ENCODE results near the gene GPR82.
"Not testable (repeated sequence)": the region's sequence is repeated elsewhere in the genome, so short reads cannot be mapped to it uniquely, and the experiment has no call there.

The GPR82 gene

DNA sequence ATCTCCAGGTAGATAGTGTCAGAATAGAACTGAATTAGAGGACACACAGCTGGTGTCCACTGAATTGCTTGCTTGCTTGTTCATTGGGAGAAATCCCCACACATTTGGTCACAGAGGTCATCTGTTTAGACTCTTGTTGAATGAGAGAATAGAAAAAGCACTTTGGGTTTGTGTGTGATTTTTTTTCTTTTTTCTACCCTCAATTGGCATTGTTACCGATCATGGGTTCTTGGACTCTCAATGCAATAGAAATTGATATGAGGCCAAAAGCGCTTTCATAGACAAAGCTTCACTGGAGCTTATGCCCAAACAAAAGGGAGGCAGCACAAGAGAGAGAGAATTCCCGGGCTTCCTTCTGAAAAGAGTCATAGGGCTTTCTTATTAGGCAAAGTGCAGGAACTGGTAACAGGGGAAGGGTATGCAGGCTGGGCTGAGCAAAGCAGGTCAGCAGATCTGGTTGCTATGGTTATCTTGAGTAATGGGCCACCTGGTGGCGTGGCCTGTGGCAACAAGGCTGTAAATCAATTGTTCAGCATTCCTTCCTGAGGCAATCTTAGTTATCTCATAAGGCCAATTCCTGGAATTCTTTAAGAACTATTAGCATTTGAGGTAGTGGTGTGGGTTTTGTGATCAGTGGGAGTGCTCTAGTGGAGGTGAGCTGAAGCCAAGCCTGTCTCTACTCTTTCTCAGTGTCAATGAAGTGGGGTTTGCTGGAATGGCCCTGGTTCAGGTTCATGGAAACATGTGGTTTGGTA lies 5.3 kb upstream of the GPR82 start:
- DNase-seq (ENCODE audit: low spot score): no peak

DNA sequence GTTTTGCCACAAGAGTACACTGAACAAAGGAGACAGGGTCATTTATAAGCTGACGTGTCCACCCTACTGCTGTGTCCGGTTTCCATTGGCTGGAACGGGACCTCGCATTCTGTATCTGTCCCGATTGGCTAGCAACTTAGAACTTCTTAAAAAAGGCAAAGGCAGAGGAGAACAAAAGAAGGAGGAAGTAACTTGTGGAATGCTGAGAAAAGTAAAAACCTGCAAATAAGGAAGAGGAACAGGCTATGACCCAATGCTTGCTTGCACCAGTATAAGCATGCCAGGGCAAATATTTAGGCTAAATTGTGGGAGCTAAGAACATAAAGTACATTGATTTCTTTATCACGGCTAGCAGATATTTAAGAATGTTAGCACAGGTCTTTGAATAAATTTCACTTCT lies 4.4 kb upstream of the GPR82 start:
- not testable (repeated sequence) for DNase-seq (ENCODE audit: low spot score)

DNA sequence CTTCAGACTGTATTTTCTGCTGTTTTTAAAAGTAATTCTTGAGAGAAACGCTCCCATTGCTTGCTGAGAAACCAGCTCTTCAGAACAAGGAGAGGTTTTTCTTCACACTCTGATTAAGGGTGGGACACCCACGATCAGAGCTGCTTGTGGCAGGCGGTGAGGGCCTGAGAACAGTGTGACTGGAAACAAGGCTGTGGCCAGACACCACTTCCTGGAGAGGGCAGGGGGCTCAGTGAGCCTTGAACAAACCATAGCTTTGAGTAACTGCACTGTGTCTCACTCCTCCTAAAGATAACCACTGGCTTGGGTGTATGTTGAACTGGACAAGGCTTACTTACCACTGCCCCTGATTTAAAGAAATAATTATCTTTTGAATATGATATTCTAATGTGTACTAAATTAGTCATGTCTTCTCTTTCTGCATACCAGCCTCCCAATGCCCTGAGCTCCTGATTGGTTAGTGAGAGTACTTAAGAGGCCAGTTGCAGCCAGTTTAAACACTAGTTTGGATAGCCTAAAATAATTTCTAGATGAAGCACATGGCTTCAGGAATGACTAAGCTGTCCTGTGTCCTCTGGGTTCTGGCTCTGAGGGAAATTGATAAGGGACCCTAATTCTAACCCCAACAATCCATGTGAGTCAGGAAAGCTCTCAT lies 3.7 kb upstream of the GPR82 start:
- peak; percentile 9 for DNase-seq (ENCODE audit: low spot score)

DNA sequence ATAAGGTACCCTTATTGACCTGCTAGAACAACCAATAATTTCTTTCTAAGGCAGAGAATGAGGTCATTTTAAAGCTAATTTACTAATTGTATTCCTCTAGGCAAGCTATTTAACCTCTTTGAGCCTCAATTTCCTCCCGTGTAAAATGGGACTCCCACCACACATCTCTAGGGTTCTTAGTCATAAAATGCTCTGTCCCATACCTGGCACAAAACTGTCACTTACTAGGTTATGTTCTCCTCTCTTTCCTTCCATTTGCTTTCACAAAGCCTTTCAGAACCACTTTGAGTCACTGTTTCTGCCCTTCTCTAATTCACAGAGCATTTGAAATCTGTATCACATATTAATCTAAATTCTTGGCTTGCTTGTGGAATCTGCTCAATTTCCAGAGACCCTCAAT lies 2.4 kb upstream of the GPR82 start:
- DNase-seq (ENCODE audit: low spot score): no peak

DNA sequence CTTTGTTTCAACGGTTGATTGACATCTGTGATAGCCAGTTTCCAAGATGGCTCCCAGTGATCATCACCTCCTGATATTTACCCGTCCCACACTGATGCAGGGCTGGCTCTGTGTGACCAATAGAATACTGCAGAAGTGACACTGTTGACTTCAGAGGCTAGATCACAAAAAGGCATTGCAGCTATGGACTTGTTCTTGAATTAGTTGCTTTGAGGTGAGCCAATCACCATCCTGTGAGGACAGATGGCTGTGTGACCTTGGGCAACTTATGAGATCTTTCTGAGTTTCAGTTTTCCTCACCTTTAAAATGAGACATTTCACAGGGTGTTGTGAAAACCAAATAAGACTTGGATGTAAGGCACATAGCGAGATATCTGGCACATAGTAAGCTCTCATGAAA lies 1.8 kb upstream of the GPR82 start:
- no peak for DNase-seq (ENCODE audit: low spot score)

DNA sequence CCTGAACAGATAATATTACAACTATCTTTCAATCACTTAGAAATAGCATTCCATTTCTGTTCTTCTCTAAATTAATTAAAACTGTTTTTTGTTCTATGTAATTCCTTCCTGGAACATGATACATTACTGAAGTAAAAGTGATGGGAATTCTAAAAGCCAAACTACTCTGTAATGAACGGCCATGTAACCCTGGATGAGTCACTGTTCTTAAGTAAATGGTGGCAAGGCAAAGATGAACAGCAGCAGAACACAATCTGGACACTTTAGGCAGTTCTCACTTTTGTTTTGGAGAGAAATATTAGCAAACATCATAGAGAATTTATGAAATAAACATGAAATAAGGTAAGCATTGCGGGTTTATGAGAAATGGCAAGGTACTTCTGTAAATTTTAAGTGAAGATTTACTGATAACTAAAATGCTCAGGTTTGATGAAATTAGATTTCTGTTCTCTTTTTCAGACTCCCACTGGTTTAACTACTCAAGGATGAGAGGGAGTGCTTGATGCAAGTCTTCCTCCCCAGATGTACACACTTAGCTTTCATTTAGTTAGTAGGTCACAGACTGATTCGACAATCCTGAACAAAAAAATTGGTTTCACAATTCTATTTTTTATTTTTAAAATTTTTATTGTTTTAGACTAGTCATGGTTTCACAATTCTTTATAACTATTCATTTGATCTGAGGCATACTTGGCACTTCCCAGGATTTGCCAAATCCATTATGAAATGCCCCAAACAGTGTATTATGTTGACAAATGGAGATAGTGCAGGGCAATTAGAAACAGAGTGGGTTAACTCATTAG lies 964 bp upstream of the GPR82 start:
- no peak for DNase-seq (ENCODE audit: low spot score)

DNA sequence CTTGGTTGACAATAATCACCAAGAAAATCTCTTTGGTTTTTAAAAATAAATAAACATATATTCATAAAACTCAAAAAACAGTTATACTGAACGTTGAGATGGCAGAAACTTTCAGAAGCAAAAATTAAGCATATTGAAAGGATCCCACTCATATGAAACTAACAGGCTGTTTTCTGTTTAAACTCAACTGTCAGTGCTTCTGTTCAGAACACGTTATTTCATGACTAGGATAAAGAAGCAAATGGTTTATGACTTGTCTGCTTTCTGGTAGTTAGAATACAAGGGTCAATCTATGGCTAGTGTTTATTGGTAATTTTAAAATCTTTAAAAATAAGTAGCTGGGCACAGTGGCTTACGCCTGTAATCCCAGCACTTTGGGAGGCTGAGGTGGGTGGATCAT lies 4.1 kb downstream of the GPR82 start:
- DNase-seq (ENCODE audit: low spot score): no peak

DNA sequence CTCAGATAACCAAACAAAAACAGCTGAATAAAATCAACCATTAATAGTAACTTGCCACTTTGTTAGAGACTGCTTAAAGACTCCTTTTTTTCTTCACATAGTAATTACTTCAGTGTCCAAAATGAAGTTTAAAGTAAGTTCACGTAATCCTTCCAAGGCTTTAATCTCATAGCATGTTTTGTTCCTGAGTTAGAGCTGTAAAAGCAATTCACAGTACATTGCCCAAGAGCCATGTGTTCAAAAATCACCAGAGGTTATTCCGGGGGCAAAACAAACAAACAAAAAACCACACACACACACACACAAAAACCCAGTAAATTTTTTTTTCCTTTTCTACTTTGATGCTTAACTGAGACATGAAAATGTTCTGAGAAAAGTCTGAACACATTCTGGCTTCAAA lies 6.1 kb downstream of the GPR82 start:
- no peak for DNase-seq (ENCODE audit: low spot score)

DNA sequence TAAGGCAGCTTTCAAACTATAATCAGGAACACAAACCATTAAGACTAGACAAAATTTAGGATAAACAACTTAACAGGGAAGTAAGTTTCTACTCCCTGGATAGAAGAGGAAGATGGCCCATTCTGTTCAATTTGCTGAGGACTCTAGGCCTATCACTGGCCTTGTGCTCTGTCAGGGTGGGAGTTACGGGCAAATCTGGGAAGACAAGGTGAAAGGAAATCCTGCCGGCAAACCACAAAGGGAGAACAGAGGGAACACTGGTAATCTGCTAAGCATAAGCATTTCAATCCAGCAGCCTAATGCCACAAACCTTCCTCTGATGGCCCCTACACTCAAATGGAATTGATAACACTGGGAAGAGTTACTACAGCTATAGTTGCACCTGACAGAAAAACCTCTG lies 8.3 kb downstream of the GPR82 start:
- DNase-seq (ENCODE audit: low spot score): no peak

DNA sequence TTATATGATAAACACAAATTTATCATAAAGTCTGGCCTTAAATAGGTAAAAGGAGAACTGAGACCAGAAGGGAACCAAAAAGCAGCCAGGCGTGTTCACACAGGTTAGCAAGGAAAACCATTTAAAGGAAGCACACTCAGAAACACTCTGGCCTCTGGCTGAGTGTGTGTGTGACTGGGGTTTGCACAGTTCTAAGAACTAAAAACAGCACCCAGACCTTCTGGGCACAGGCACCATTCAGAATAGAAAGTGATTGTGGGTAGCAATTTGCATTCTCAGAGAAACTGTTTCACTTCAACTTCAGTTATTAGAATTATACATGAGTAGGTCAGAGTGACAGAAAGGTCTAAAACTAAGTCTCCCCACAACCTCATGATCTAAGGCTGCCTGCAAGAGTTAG lies 10.0 kb downstream of the GPR82 start:
- no peak for DNase-seq (ENCODE audit: low spot score)

DNA sequence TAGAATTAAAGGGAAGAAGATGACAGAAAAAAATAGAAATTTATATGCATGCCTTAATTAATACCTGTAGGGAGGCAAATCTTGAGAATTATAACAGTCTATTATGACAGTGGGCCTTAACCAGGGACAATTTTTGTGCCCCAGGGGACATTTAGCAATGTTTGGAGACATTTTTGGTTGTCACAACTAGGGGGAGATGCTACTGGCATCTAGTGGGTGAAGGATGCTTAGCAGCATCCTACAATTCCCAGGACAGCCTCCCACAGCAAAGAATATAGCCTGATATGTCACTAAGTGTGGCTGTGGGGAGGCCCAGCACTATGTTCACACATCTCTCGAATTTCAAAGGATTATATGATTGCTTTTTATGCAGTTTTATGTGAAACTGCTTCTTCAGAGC lies 10.5 kb downstream of the GPR82 start:
- DNase-seq (ENCODE audit: low spot score): peak; percentile 10

DNA sequence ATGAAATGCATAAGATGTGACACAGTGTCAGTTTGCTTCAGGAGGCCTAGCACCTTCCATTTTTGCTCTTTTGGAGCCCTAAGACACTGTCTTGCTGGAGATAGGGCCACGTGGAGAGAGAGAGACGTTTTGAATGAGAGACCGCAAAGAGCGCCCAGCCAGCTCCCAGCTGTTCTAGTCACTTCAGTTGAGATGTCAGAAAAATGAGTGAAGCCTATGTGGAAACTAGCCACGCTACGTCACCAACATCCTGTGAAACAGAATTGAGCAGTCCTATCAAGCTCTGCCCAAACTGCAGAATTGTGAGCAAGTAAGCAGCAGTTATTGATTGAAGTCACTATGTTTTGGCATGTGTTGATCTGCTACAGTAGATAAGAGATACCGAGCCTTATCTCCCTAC lies 13.1 kb downstream of the GPR82 start:
- DNase-seq (ENCODE audit: low spot score): no peak

DNA sequence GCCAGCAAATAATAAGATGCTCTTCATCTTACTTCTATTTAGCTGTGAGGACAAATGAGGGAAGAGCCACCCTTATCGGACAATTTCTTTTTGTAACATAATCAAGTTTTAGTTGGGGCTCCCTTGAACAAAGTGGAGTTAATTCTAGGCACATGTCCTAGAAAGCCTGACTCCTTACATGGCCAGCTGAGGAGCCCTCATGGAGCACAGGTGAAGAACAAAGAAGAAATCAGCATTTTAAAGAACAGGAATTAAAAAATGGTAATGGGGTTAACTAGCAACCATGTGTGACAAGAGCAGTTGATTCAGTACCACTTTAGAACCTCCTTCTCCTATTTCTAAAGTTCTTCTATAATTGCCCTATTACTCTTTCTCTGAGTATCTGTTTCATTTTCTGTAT lies 15.9 kb downstream of the GPR82 start:
- DNase-seq (ENCODE audit: low spot score): no peak

DNA sequence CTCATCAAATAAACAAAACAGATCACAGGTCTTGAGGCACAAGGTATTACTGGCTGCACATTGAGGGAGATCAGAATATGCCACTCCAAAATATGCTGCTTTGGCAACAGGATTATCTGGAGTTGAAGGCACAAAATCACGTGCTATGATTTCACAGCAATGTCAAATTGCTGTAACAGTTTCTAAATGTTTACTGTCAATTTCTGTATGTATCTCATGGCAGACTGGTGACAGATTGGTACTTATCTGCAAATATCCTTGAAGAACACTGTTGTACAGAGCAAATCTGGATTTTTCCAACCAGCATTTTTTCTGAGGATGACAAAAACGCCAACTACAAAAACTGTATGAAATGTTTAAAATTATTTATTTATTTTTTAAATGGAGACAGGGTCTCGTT lies 26.7 kb downstream of the GPR82 start:
- DNase-seq (ENCODE audit: low spot score): no peak

DNA sequence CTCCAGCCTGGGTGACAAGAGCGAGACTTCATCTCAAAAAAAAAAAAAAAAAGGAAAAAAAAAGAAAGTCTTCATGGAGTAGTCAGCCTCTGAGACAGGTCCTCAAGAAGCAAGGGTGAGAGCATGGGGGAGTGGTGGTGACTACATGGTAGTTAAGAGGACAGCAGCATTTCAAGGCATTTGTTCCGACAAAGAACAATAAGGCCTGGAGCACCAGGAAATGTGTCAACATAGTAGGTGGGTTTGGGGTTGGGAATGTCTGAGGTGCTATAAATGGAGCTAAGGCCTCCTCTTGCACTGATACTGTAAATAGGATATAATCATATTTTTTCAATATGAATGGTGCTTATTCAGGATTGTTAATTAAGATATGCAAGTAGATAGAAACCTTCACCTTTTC lies 34.4 kb downstream of the GPR82 start:
- no peak for DNase-seq (ENCODE audit: low spot score)

DNA sequence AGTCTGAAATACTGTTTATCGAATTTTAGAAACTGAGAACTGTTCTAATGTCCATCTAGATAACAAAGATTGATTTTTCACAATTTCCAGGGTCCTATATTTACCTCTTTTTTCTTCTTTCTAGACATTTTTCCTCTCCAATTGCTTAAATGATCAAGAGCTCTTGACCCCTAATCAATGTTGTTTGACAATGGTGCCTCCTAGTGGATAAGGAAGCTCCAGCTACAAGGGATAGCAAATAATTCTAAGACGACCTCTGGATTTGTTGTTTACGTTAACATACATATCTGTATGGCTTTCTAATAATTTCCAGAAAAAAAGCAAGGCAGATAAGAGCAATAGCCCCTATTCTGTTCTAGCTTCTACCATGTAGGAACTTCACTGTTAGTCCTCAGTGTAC lies 35.8 kb downstream of the GPR82 start:
- peak; percentile 10 for DNase-seq (ENCODE audit: low spot score)

DNA sequence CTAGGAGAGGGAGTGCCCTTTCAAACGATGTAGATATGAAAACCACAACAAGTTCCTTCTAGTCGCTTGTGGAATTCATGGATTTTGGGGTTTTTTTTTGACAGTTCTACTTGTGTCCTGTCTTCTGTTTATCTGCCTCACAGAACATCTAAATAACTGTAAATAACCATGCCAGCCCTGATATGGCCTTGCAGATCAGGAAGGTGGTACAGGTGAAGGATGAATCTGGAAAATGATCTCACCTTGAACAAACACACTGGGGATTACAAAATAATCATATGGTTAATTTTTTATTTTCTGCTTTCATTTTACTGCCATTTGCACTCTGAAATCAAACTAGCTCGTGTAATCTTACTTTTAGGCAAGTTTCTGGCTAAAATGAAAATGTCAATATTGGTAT lies 37.2 kb downstream of the GPR82 start:
- DNase-seq (ENCODE audit: low spot score): no peak

DNA sequence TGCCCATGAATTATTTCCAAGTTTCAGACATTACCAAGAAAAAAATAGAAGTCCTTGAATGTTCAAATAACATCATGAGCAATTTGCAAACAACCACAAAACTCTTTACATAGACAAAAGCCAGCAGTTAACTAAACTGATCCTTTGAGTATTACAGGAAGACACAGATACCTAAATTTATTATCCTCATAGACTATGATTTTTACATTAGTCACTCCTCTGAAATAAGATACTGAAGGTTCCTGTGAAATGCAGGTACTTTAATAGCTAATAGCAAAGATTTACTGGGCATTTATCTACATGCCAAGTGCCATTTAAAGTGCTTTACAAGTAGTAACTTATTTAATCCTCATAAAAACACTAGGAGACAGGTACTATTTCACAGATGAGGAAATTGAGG lies 37.7 kb downstream of the GPR82 start:
- DNase-seq (ENCODE audit: low spot score): no peak

DNA sequence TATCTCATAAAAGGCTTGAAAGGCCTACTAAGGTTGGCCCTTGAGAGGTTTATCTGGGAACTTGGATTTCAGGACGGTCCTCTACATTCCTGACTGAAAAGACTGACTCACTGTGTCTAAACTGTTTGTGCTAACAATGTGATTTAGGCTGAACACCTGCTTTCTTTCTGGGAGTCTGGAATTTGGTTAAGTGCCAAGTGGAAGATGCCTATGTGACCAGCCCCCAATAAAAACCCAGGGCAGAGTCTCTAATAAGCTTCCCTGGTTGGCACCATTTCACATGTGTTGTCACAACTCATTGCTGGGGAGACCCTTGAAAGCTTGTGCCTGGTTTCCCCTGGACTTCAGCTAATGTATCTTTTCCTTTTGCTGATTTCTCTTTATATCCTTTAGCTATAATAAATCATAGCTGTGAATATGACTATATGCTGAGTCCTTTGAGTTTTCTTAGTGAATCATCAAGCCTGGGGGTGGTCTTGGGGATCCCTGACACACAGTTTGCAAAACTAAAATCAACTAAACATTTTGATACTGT lies 55.1 kb downstream of the GPR82 start:
- DNase-seq (ENCODE audit: low spot score): no peak

Data from AG08396 (cell line).